Mesendoderm (in vitro differentiated cells): Measurements from ENCODE around the gene HOMER1.
"Not testable (repeated sequence)": the region's sequence is repeated elsewhere in the genome, so short reads cannot be mapped to it uniquely, and the experiment has no call there.

ENCODE experiments used
- DNase-seq: peaks from one replicate; pipeline ENCODE4 v3.0.0; 2013
- H2AK5ac ChIP-seq: 2 replicates; pipeline ENCODE4 v1.6.1; 2013; ENCODE audit warnings: low read length, inconsistent platforms
- H2BK120ac ChIP-seq: 2 replicates; pipeline ENCODE4 v1.6.1; 2013; ENCODE audit warnings: low read depth, mild to moderate bottlenecking, low read length, moderate library complexity, mixed read lengths
- H2BK15ac ChIP-seq: replicated peaks from 2 replicates; pipeline ENCODE4 v1.6.1; 2013; ENCODE audit warnings: low read depth, mild to moderate bottlenecking, moderate library complexity
- H2BK5ac ChIP-seq: 2 replicates; pipeline ENCODE4 v1.6.1; 2013; ENCODE audit warnings: low read length, inconsistent platforms
- H3K18ac ChIP-seq: 2 replicates; pipeline ENCODE4 v1.6.1; 2013; ENCODE audit warnings: mild to moderate bottlenecking, low read length, mixed read lengths
- H3K23ac ChIP-seq: one replicate; pipeline ENCODE4 v1.6.1; 2013; ENCODE audit warnings: low read length
- H3K27ac ChIP-seq: 2 replicates; pipeline ENCODE4 v1.5.1; 2013; ENCODE audit warnings: low read depth, mild to moderate bottlenecking, inconsistent platforms, low read length, moderate library complexity
- H3K27me3 ChIP-seq: 2 replicates; pipeline ENCODE4 v1.6.1; 2013; ENCODE audit warnings: low read length, control low read depth, mild to moderate bottlenecking, inconsistent platforms; ENCODE audit not compliant: insufficient read depth, poor library complexity
- H3K36me3 ChIP-seq: 2 replicates; pipeline ENCODE4 v1.6.1; 2013; ENCODE audit warnings: low read length, inconsistent platforms; ENCODE audit not compliant: control insufficient read depth, insufficient read depth
- H3K4ac ChIP-seq: one replicate; pipeline ENCODE4 v1.6.1; 2013; ENCODE audit warnings: low read depth, mild to moderate bottlenecking, low read length, moderate library complexity
- H3K4me1 ChIP-seq: 2 replicates; pipeline ENCODE4 v1.6.1; 2013; ENCODE audit warnings: low read depth, low read length, inconsistent platforms; ENCODE audit not compliant: control insufficient read depth
- H3K4me2 ChIP-seq: 2 replicates; pipeline ENCODE4 v1.6.1; 2013; ENCODE audit warnings: low read length
- H3K4me3 ChIP-seq: 2 replicates; pipeline ENCODE4 v1.5.1; 2013; ENCODE audit warnings: mild to moderate bottlenecking, low read length
- H3K56ac ChIP-seq: one replicate; pipeline ENCODE4 v1.6.1; 2013; ENCODE audit warnings: low read length
- H3K79me1 ChIP-seq: 2 replicates; pipeline ENCODE4 v1.6.1; 2013; ENCODE audit warnings: low read length, inconsistent platforms
- H3K79me2 ChIP-seq: 2 replicates; pipeline ENCODE4 v1.6.1; 2013; ENCODE audit warnings: mild to moderate bottlenecking, low read length; ENCODE audit not compliant: control insufficient read depth, insufficient read depth
- H3K9ac ChIP-seq: 2 replicates; pipeline ENCODE4 v1.6.1; 2013; ENCODE audit warnings: low read length, inconsistent platforms
- H4K5ac ChIP-seq: one replicate; pipeline ENCODE4 v1.6.1; 2013; ENCODE audit warnings: low read length
- H4K8ac ChIP-seq: one replicate; pipeline ENCODE4 v1.6.1; 2013; ENCODE audit warnings: low read depth, mild to moderate bottlenecking, control low read depth, low read length, moderate library complexity
- WGBS: extraction: QIAGEN DNeasy Blood & Tissue Kit; methylation state at CpG from one replicate; pipeline ENCODE4 v1.1.7; 2013; ENCODE audit warnings: low lambda C conversion rate, missing lambda C conversion rate; ENCODE audit not compliant: insufficient coverage; ENCODE audit errors: extremely low coverage; 5-methylcytosine and 5-hydroxymethylcytosine counted together

The HOMER1 gene

GRCh38 chr5:79392776-79393175 is 121.2 kb downstream of the HOMER1 start:
- H3K79me2 ChIP-seq = no peaks in the 10 kb centered on the region
- no peak overlapping the region for H2BK15ac ChIP-seq
- H3K27ac ChIP-seq = no peak overlapping the region
- H3K9ac ChIP-seq = no peak overlapping the region
- WGBS = no CpG with 5 or more reads among the region's 2 CpGs
- no peak overlapping the region for H3K4me2 ChIP-seq
- no peak for DNase-seq
- H3K56ac ChIP-seq = no peak overlapping the region
- no peaks in the 10 kb centered on the region for H3K27me3 ChIP-seq
- no peak overlapping the region for H2BK5ac ChIP-seq
- no peak overlapping the region for H4K8ac ChIP-seq
- H4K5ac ChIP-seq = no peak overlapping the region
- H3K4me3 ChIP-seq = no peak overlapping the region
- H3K18ac ChIP-seq = no peak overlapping the region
- H3K79me1 ChIP-seq = no peaks in the 10 kb centered on the region
- H3K4me1 ChIP-seq = no peaks in the 10 kb centered on the region
- no peak overlapping the region for H3K4ac ChIP-seq
- H3K36me3 ChIP-seq = peaks cover 1% of the 10 kb centered on the region
- H2AK5ac ChIP-seq = no peak overlapping the region
- H3K23ac ChIP-seq = no peak overlapping the region
- no peak overlapping the region for H2BK120ac ChIP-seq

GRCh38 chr5:79386679-79387078 is 127.3 kb downstream of the HOMER1 start:
- no peak overlapping the region for H3K4me3 ChIP-seq
- peaks cover 1% of the 10 kb centered on the region for H3K36me3 ChIP-seq
- no peak overlapping the region for H2BK120ac ChIP-seq
- H2BK15ac ChIP-seq = no peak overlapping the region
- H3K27me3 ChIP-seq = no peaks in the 10 kb centered on the region
- no peak overlapping the region for H4K5ac ChIP-seq
- H2BK5ac ChIP-seq = no peak overlapping the region
- no CpG with 5 or more reads among the region's 1 CpG for WGBS
- H3K79me1 ChIP-seq = no peaks in the 10 kb centered on the region
- no peak overlapping the region for H3K27ac ChIP-seq
- H3K56ac ChIP-seq = no peak overlapping the region
- H3K4me2 ChIP-seq = no peak overlapping the region
- no peak overlapping the region for H3K23ac ChIP-seq
- no peaks in the 10 kb centered on the region for H3K4me1 ChIP-seq
- H2AK5ac ChIP-seq = no peak overlapping the region
- H3K9ac ChIP-seq = no peak overlapping the region
- no peak for DNase-seq
- H3K79me2 ChIP-seq = no peaks in the 10 kb centered on the region
- no peak overlapping the region for H3K18ac ChIP-seq
- H3K4ac ChIP-seq = no peak overlapping the region
- no peak overlapping the region for H4K8ac ChIP-seq

- not testable (repeated sequence) for H3K27me3 ChIP-seq, H4K8ac ChIP-seq, H3K23ac ChIP-seq, H3K4me1 ChIP-seq, H3K27ac ChIP-seq, H3K36me3 ChIP-seq, DNase-seq, H2AK5ac ChIP-seq, H3K4me3 ChIP-seq, H3K79me1 ChIP-seq, H2BK5ac ChIP-seq, H3K56ac ChIP-seq, H3K9ac ChIP-seq, H3K4me2 ChIP-seq, H2BK120ac ChIP-seq, H3K79me2 ChIP-seq, H4K5ac ChIP-seq, H3K4ac ChIP-seq, H3K18ac ChIP-seq, H2BK15ac ChIP-seq
Measured at GRCh38 chr5:79385126-79385525, 128.8 kb downstream of the HOMER1 start.

DNA sequence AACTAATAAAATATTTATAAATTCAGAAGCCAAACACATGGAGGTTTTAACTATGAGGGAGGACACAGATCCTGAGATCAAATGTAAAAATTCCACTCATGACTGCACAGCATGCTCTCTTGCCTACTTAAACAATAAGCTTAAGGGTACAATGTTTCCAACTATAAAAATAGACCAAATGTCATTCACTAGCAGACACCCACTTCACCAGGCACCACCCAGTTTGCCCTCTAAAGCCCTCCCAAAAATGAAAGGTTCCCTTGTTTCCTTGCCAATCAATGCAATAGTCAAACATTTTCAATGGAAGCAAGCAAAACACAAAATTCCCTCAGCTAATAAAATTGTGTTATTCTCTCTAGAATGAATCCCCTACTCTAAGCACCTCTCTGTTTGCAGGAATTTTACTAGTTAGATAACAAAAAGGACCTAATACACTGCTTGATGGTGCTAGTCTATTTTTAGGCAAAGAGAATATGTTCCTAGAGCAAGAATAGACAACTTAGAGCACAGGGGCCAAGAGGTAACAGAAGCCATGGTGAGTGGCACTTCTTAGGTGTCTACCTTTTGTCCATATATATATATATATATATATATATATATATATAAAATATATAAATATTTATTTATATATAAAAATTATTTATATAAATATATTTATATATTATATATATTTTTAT is 135.3 kb downstream of the HOMER1 start:
- no peaks in the 10 kb centered on the region for H3K36me3 ChIP-seq
- H3K27ac ChIP-seq = no peak overlapping the region
- H3K27me3 ChIP-seq = no peaks in the 10 kb centered on the region
- no peaks in the 10 kb centered on the region for H3K4me1 ChIP-seq
- H3K23ac ChIP-seq = no peak overlapping the region
- no peak overlapping the region for H2AK5ac ChIP-seq
- H4K5ac ChIP-seq = no peak overlapping the region
- no peak for DNase-seq
- H3K4me3 ChIP-seq = no peak overlapping the region
- H2BK120ac ChIP-seq = no peak overlapping the region
- H3K56ac ChIP-seq = no peak overlapping the region
- no peak overlapping the region for H3K4ac ChIP-seq
- H3K18ac ChIP-seq = no peak overlapping the region
- H4K8ac ChIP-seq = no peak overlapping the region
- no peaks in the 10 kb centered on the region for H3K79me2 ChIP-seq
- H3K79me1 ChIP-seq = no peaks in the 10 kb centered on the region
- H3K9ac ChIP-seq = no peak overlapping the region
- no peak overlapping the region for H2BK15ac ChIP-seq
- no peak overlapping the region for H3K4me2 ChIP-seq
- no peak overlapping the region for H2BK5ac ChIP-seq

GRCh38 chr5:79357398-79357797 is 156.5 kb downstream of the HOMER1 start:
- WGBS = no CpG with 5 or more reads among the region's 1 CpG
- Histone ChIP-seq H4K5ac (no peak overlapping the region), H2BK15ac (no peak overlapping the region), H3K23ac (no peak overlapping the region), H3K4ac (no peak overlapping the region), H3K4me3 (no peak overlapping the region), H3K36me3 (no peaks in the 10 kb centered on the region), H2BK5ac (no peak overlapping the region), H2BK120ac (no peak overlapping the region), H4K8ac (no peak overlapping the region), H3K18ac (no peak overlapping the region), H2AK5ac (no peak overlapping the region), H3K4me2 (no peak overlapping the region), H3K4me1 (no peaks in the 10 kb centered on the region), H3K56ac (no peak overlapping the region), H3K27me3 (no peaks in the 10 kb centered on the region), H3K79me2 (no peaks in the 10 kb centered on the region), H3K27ac (no peak overlapping the region), H3K79me1 (no peaks in the 10 kb centered on the region), H3K9ac (no peak overlapping the region)
- no peak for DNase-seq

- Histone ChIP-seq H2BK120ac (no peak overlapping the region), H3K79me1 (no peaks in the 10 kb centered on the region), H3K56ac (no peak overlapping the region), H3K4me2 (no peak overlapping the region), H3K9ac (no peak overlapping the region), H3K23ac (no peak overlapping the region), H3K27me3 (no peaks in the 10 kb centered on the region), H2BK15ac (no peak overlapping the region), H4K8ac (no peak overlapping the region), H3K79me2 (no peaks in the 10 kb centered on the region), H2BK5ac (no peak overlapping the region), H3K27ac (no peak overlapping the region), H3K18ac (no peak overlapping the region), H2AK5ac (no peak overlapping the region), H3K4me3 (no peak overlapping the region), H3K4me1 (no peaks in the 10 kb centered on the region), H3K36me3 (no peaks in the 10 kb centered on the region), H4K5ac (no peak overlapping the region), H3K4ac (no peak overlapping the region)
- no peak for DNase-seq
- WGBS = no CpG with 5 or more reads among the region's 2 CpGs
Measured at GRCh38 chr5:79349881-79350280, 164.1 kb downstream of the HOMER1 start.
